Dedifferentiated amniotic fluid mesenchymal stem cell (primary cell): ENCODE results near the gene AVPI1.
"Not testable (repeated sequence)": the region's sequence is repeated elsewhere in the genome, so short reads cannot be mapped to it uniquely, and the experiment has no call there.

ENCODE experiments used
- DNase-seq: peaks from one replicate; pipeline ENCODE4 v3.0.0-alpha.2; 2016; ENCODE audit errors: extremely low spot score

The AVPI1 gene

DNA sequence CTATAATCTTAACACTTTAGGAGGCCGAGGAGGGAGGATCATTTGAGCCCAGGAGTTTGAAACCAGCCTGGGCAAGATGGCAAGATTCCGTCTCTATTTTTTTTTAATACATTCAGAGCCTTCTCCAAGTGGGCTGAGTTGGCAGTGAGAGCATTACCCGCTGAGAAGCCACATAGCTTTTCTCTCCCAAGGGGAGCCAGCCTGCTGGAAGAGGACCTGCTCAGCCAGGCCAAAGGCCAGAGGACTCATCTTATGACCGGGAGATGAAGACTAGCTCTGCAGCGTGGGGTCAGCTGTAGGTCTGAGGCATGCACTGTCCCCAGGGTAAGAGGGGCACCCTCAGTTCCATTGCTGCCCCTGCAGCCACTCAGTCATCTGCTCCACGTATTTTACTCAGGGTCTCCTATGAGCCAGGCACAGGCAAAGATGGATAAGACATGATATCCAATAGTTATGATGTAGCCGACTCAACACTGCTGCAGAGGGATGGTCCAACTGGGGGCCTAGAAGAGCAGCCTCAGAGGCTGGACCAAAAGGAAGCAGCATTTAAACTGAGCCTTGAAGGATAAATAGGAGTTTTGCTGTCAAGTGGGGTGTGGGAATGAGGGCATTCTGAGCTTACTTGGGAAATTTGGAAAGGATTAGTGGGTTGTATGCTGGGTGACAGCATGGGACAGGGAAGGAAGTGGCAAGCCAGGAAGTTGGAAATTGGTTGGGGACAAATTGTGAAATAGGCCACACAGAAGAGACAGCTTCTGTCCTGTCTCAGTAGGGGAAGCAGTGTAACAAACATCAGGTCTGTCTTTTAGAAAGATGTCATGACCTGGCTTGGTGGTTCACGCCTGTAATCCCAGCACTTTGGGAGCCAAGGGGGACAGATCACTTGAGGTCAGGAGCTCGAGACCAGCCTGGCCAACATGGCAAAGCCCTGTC lies 24.9 kb upstream of the AVPI1 start:
- DNase-seq = no peak

DNA sequence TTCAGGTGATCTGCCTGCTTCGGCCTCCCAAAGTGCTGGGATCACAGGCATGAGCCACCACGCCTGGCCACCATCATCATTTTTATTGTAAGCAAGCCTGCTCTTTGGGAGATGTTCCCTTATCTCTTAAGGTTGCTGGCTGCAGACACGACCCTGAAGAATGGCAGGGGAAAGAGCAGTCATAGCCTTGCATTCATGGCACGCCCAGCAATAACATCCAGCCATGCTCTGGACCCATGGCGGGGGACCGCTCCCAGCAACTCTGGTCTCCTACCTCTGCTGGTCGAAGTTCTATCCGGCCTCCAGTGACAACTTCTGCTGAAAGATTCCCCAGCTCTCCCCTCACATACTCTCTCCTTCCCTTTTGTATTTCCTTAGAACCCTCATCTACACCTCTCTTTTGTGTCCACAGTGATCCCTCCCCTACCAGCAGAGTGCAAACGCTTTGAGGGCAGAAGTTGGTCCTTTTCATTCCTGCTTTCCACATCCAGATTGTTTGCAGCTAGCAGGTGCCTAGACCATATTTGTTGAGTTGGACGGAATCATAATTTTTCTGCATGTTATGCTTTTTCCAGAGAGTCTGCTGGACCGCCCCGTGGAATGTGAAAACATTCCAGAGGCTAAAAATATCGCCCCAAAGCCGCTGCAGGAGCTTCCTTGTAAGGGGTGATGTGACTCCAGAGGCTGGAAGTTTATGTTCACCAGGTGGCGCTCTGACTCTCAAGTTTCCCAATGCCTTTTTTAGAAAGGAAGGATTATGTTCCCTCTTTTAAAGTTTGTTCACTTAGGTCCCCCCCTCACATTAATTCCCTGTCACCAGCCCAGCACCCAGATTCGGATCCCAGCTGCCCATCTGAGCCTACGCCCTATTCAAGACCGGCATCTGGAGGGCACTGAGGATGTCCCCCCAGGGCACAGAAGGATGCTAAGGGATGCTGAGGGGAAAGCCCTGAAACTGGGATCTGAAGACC lies 22.2 kb upstream of the AVPI1 start:
- DNase-seq = peak; percentile 82

DNA sequence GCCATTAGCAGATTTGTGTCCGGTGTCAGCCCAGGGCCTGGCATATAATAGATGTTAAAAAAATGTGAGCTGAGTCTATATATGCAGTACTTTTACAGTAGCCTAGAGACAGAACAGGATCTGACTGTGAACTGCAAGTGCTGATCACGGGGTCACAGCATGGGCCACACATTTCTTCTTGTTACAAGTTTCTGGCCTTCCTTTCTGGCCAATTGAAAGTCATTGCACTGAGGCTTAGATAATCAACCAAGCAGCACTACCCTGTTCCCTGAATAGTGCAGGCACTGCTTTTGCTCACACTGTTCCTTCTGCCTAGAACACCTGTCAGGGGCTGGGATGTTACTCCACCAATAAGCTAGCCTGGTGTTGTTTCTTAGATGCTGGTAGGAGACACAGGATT lies 21.1 kb upstream of the AVPI1 start:
- no peak for DNase-seq

DNA sequence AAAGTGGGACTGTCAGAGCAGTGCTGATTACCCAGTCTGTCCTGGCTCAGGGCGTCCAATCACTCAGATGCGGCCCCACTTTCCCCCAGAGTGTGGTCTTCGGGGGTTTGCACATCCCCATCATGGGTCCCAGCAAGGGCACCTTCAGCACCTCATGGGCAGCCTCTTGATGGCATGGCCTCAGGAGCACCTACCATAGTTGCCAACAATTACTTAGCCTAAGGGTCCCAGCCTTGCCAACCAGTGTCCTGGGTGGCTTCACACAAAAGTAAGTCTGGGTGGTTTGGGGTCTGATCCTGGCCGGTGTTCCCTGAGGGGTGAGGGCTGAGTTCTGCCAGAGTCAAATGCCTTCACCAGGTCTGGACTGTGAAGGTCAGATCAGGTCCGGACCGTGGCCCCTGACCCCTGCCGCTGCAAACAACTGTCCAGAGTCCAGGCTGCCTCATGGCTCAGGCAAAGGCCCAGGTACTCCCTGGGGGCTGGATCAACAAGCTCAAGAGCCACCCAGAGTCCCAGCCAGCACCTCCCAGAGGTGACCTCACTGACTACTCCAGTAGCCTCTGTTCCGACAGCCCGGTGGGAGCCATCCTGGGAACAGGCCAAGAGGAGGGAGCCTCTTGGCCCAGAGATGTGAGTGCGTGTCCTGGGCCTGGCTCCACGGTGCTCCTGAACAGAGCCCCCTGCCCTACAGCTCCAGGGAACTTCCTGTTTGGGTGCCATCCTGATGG lies 20.3 kb upstream of the AVPI1 start:
- DNase-seq = no peak

DNA sequence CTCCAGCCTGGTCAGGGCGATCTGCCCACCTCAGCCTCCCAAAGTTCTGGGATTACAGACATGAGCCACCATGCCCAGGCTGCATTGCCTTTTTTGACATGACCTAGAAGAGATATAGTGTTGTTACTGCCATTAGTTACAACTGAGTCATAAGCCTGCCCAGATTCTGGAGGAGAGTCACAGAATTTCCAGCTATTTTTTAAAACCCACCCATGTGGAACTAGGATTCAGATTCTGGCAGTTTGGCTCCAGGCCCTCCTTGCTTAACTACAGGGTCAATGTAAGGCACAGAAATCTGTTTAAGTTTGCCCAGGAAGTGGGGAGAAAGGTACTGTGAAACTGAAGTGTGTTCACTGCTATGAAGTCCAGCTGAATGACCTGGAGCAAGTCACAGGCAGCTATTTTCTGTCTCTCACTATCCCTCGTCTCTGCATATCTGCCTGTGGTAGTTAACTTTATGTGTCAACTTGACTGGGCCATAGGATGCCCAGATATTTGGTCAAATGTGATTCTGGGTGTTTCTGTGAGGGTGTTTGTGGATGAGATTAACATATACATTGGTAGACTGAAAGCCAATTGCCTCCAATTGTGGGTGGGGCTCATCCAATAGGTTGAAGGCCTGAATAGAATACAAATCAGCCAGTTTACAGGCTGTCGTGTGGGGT lies 18.1 kb upstream of the AVPI1 start:
- no peak for DNase-seq

DNA sequence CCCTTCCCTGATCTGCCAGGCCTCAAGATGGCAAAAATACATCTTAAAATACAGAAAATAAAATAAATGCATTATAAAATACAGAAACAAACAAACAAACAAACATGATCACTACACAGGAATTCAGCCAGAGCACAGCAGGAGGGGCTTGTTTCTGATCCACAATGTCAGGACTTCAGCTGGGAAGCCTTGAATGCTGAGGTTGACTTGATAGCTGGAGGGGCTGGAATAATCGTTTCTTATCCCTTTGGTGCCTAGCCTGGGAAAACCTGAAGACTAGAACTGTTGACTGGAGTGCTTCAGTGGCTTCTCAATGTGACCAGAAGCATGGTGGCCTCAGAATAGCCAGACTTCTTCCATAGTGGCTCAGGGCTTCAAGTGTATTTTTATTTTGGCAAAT lies 17.3 kb upstream of the AVPI1 start:
- DNase-seq = no peak

DNA sequence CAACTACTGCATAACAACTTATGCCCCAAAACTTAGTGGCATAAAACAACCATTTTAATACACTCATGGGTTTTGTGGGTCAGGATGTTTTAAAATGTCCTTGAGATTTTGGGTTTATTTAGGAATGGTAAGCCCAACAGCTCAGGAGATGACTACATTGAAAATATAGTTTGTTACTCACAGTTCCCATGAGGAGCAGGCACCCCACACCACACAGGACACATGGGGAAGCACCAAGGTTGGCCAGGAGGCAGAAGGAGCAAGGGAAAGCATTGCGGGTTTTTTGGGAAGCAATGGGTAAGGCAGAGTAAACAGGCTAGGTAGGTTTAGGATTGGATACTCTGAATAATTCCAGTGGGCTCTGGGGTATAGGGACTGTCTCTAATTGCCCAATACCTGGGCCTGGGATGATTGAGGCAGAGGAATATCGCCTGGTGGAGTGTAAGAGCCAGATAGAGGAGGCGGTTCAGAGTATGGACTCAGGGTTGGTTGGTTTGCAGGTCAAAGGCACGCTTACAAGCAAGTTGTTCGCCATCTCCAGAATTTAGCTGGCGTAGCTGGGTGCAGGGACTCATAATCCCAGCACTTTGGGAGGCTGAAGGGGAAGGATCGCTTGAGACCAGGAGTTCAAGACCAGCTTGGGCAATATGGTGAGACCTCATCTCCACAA lies 16.5 kb upstream of the AVPI1 start:
- no peak for DNase-seq

DNA sequence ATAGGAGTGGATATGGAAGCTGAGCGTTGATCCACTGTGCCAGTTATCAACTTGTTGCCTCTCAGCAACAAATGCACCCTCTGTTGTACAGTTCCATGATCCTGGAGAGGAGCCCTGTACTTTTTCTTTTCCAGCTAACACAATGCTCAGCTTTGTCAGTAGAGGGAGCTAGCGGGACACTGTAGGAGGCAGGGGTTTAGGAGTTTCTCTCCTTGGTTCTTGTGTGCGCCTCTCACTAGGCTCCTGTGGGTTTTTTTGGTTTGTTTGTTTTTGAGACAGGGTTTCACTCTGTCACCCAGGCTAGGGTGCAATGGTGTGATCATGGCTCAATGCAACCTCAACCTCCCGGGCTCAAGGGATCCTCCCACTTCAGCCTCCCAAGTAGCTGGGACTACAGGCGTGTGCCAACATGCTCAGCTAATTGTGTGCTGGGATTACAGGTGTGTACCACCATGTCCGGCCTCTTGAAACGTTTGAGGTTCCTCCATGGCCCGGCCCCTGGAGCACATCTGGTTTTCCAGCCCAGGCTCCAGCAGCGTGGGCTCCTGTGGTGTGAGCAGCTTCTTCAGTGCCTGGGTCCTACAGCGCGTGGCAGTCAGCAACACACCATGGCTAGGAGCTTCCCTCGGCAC lies 14.5 kb upstream of the AVPI1 start:
- DNase-seq = peak; percentile 86

DNA sequence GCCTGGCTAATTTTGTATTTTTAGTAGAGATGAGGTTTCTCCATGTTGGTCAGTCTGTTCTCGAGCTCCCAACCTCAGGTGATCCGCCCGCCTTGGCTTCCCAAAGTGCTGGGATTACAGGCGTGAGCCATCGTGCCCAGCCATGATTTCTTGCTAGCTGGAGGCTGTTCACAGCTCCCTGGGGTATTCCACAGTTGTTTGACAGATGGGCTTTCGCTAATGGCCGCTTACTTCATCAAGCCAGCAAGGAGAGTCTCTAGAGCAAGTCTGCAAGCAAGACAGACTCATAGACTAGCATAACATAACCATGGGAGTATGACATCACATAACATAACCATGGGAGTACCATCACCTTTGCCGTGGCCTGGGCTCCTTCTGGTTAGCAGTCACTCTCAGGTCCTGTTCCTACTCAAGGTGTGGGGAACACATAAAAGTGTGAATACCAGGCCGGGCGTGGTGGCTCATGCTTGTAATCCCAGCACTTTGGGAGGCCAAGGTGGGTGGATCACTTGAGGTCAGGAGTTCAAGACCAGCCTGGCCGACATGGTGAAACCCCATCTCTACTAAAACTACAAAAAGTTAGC lies 11.1 kb upstream of the AVPI1 start:
- DNase-seq = not testable (repeated sequence)

DNA sequence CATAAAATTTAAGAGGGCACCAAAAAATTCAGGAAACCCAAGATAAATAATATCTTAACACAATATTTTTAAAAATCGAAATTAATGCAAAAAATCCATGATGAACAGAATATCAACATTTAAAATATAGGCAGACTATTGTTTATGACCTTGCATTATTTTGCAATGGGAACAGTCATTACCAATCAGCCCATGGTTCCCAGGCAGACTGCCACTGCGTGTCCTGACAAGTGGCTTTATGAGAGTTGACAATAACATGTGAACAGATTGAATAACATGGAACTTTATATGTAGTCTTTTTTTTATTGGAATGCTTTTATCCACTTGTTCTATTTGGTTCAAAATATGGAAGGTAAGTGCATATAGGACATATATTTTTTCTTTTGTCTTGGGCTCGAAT lies 3.1 kb upstream of the AVPI1 start:
- DNase-seq = no peak

DNA sequence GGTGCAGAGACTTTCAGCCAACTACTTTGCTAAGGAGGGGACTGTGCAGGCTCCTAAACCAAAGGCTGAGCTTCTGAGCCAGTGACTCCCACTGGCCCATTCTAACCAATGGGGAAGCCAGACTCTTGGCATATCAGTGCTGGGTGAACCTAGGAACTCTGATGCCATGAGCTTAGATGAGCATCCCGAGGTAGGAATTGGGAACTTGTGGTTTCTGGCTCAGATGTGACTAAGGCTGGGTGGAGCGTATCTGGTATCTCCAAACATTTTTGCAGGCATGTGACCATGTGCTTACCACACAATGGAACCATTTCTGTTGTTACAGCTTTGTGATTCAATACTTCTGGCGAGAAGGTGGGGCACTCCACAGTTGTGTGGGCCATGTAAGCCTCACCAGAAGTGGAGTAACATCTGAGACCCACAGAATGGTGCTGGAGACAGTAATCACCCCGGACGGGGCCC lies 2.5 kb upstream of the AVPI1 start:
- peak; percentile 94 for DNase-seq

DNA sequence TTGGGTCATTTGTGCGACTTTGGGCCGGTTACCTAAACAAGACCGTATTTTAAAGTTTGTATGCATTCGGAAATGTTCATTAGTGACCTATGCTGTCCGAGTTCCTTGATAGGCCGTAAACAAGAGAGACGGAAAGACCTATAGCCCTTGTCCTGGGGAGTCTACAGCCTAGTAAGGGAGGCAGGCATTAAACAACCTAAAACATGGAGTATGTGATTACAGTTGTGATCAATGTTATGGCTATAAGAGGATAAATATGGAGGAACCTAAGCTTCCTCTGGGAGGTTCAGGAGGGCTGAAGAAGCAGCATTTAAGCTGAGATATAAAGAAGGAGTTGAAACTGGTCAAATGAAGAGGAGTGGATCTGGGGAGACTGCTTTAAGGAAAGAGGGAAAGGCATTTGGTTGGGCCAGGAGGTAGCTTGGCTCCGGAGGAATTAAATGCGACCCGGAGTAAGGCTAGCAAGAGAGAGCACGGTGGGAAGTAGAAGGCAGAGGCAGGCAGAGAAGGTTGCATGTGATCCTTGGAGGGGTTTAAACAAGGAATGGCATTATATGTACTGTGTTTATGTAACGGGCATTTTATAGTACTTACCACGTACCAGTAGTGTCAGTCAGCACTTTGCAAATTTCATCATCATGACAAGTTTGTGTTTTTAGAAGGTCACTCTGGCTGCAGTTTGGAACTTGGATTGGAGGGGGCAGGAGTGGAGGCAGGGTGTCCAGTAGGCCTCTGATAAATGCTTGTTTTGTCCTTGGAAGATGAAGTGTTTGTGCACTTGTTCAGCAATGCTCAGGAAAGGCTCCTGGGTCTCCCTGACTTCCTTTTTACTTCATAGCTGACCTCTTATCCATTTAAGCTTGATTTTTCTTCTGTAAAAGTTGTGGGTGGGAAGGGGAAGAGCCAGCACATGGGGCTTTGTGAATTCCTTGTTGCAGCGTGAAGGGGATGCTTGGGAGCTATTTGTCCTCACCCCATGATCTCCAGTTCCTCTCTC lies 1.0 kb upstream of the AVPI1 start:
- peak; percentile 85 for DNase-seq

DNA sequence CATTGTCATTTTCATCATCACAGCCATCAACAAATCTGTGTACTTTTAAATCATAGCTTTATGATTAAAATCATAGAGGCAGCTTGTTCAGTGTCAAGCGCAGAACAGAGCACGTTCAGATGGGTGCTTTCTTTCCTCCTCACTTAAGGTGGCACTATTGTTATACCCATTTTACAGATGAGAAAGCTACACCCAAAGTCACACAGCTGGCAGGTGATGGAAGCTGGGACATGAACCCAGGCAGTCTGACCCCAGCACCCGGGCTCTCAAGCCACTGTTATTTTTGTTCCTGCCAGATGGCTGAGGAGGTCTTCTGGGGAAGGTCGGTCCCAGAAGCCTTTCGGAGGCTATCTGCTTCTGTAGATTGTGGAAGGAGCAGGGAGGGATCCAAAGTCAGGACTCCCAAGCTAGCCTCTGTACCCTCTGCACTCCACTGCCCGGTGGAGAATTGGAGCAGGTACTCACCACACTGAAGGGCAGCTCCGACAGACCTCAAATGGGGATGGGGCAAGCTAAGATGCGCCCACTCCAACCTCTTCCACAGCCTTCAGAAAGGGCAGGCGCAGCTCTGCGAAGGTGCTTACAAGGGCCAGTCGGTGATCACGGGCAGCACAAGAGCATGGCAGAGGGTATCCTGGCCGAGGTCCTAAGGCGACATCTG lies 610 bp downstream of the AVPI1 start:
- DNase-seq = no peak

DNA sequence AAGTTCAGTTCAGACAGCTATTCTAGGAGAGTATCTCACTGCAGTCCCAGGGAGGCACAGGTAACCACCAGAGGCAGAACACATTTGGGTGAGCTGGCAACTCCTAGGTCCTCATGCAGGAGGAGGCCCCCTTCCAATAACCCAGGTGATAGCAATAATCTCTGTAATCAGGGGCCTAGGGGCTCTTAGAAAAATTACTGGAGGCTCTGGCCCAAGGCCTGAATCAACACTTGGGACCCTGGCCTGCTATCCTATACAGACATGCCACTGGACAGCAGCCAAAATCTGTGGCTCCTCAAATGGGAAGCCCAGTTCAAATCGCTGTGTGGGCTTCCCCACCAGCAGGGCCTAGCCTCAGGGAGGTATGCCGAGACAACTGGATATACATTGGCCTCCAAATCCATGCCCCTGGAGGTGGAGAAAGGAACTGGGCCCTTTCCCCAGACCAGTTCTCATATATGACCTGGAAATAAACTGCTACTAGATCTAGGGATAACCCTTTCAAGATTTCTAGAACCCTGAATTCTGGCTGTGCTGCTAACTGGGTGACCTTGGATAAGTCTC lies 1.6 kb downstream of the AVPI1 start:
- DNase-seq = no peak

DNA sequence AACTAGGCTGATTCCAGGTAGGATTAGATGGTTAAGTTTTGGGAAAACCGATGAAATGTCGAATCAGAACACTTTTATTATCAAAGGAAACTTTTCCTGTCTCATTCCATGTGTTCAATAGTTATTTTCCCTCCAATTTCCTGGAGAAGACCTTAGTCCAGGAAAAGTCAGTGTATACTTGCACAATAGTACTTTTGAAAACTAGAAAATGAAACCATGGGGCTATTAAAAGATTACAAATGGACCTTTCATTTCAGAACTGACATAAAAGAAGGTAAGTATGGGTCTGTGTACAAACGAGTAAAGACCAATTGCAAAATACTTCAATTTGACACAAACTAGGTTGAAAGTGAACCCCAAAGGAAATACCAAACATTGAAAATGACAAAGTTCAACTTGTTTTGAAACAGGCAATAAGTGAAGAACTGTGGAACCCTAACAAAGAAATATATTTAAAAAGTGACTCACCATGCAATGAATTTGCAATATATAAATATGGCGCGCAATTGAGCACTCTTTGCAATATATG lies 2.1 kb downstream of the AVPI1 start:
- no peak for DNase-seq

DNA sequence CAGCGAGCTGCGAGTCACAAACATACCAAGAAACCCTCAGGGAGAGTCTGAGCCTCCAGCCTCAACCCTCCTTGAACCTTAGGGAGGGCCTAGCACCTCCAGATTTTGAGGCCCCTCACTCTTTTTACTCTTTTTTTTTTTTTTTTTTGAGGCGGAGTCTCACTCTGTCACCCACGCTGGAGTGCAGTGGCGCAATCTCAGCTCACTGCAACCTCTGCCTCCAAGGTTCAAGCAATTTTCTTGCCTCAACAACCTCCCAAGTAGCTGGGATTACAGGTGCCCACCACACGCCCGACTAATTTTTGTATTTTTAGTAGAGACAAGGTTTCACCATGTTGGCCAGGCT lies 2.7 kb downstream of the AVPI1 start:
- DNase-seq = not testable (repeated sequence)

DNA sequence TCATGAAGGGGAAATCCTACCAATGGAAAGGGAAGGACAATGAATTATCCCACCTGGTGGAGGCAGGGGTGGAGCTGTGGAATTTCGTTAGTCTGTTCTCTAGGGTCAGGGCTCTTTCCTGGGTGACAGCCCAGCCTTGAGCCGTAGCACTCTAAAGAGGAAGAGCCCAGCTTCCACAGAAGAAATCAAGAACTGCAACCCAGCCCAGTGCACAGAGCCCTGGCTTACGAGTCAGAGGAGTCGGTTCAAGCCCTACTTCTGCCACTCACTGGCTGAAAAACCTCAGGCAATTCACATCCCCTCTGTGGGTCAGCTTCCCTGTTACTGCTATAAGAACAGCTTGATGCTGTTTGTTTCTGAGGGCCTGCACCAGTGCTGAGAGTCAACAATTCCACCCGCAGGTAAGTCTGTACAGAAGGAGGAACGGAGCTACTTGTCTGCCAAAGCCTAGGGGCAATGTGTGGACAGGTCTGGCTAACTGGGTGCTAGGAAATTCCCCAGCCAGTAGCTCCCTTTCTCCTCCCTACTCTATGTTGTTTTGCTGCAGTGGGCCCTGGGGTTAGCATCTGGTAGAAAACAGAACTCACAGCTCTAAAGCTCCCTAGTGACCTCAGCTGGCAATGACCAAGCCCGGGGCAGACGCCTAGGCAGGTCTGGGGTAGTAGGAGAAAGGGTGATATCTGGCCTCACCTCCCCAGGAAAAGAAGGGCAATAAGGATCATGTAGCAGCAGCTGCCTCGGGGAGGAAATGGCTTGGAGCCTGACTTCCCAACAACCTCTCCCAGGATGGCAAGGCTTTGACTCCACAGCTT lies 3.3 kb downstream of the AVPI1 start:
- no peak for DNase-seq
